Left lung (tissue), 10 donors: ENCODE measurements around the gene TLCD5. TPM values are rescaled to one million over a fixed set of nuclear protein-coding genes. Genes with fewer than 3 reads are reported as not detected.

Experiments used
- ATAC-seq: fragments of 200-7000 bp; cut with Tn5 transposase; one replicate; pipeline ENCODE4 v1.9.1; 2020; ENCODE audit warnings: moderate library complexity
- DNase-seq, 4 donors: peaks; one replicate each; pipeline ENCODE4 v3.0.0-alpha.2; 2013 to 2020
- H3K27ac ChIP-seq, 2 donors: fragments of 200-600 bp; sonication (generic) in 1 of 2; one replicate each; pipeline versions ENCODE4 v1.5.0 to v1.8.0; 2020 to 2021
- H3K27me3 ChIP-seq, 2 donors: fragments of 200-600 bp; sonication (generic) in 1 of 2; one replicate each; pipeline versions ENCODE4 v1.5.0 to v1.8.0; 2020 to 2021
- H3K36me3 ChIP-seq, 2 donors: fragments of 200-600 bp; sonication (generic) in 1 of 2; one replicate each; pipeline versions ENCODE4 v1.5.0 to v1.8.0; 2020 to 2021
- H3K4me1 ChIP-seq, 2 donors: fragments of 200-600 bp; one replicate each; pipeline ENCODE4 v1.8.0; 2021
- H3K4me3 ChIP-seq, 2 donors: fragments of 200-600 bp; sonication (generic) in 1 of 2; one replicate each; pipeline versions ENCODE4 v1.5.0 to v1.8.0; 2020 to 2021; ENCODE audit warnings: mild to moderate bottlenecking in 1 of 2
- H3K9me3 ChIP-seq, 2 donors: fragments of 200-600 bp; sonication (generic) in 1 of 2; one replicate each; pipeline versions ENCODE4 v1.5.0 to v1.8.0; 2020 to 2021
- intact Hi-C, 2 donors: fragments of 100-400 bp; cut with DNase I; formaldehyde crosslinking; loops; one replicate each; pipeline versions ENCODE4 v1.11.2 to v1.14.2; 2022
- polyA plus RNA-seq, 6 donors: library from polyadenylated mRNA; unstranded; fragments of 120-200 nt; gene quantifications; one replicate each; pipeline ENCODE4 v1.2.1, GENCODE V29; 2013; ENCODE audit not compliant: insufficient read length in 6 of 6
- total RNA-seq, 2 donors: library from RNA; stranded (reverse); fragmentation: NEBNext Ultra II Directional; extraction: Animal tissue kit (Norgen Biotek cat#: 25700); gene quantifications; one replicate each; pipeline ENCODE4 v1.2.1, GENCODE V29; 2021
- TF ChIP-seq, protein P1 (sequence below), 2 donors: fragments of 200-600 bp; sonication (generic) in 1 of 2; IDR thresholded peaks; one replicate each; pipeline versions ENCODE4 v1.5.0 to v1.8.0; 2021; ENCODE audit warnings: antibody characterized with exemption in 2 of 2
- donor health status: DM: no; HTN: yes; CAD: no.
- donor health status: DM: no; HTN: no; CAD: no.

TLCD5 gene
- total and polyA plus RNA-seq, 8 donors: 5.2 to 19.0 (median 17.2) TPM

DNA sequence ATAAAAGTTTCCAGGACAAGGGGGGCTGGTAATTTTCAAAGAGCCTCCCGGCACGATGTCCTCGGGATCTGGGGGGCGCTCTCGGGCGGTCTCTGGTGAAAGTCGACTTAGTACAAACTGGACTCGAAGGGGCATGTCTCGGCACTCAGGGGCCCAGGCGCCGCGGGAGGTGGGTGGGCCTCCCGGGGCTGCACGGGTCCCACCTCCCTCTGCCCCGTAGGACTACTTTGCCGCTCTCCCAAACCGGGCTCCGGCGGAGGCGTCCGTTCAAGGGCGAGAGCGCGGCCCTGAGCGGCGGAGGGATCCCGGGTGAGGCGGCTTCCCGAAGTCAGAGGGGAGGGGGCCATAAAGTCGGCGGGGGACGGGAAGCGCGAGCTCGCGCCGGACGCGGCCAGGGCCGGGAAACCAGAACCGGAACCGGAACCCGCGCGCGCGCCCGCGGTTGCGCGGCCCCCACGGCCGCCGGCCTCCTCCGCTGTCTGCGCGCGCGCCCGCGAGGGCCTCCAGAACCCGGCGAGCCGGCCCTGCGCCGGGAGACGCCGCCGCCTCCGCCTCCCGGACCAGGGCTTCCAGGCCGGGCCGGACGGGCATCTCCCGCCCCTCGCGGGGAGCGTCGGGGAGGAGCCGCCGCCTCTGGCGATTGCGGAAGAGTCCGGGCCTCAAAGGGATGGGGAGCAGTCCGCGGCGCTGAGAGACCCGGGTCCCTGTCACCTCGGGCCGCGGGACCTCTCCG, 11.0 kb downstream of the TLCD5 start, which contains the start of gene ARHGEF12:
TSS of gene ARHGEF12 (plus strand) at position 506 of the 733 bp plus-strand sequence. CDS start 831 bp downstream, outside the sequence.
- Histone ChIP-seq H3K27me3 (peaks cover 0 to 87% of the 10 kb centered on the region in 2 donors), H3K36me3 (no peaks in the 10 kb centered on the region), H3K4me1 (peaks cover 15 to 37% of the 10 kb centered on the region in 2 donors), H3K4me3 (peak within 1 kb of the TSS; percentile 68 to 79), H3K27ac (peak within 1 kb of the TSS; percentile 91 to 97), H3K9me3 (no peaks in the 10 kb centered on the region)
- DNase-seq (peak; percentile 94 to 98 (median 96)), ATAC-seq (peak; percentile 75)
- intact Hi-C loops: loop anchor here in 1 of 2 donors (10.0 kb wide), 3 partner anchors 79 to 349 kb away; no protein-coding TSS in a partner anchor
- TF ChIP-seq, protein P1, sequence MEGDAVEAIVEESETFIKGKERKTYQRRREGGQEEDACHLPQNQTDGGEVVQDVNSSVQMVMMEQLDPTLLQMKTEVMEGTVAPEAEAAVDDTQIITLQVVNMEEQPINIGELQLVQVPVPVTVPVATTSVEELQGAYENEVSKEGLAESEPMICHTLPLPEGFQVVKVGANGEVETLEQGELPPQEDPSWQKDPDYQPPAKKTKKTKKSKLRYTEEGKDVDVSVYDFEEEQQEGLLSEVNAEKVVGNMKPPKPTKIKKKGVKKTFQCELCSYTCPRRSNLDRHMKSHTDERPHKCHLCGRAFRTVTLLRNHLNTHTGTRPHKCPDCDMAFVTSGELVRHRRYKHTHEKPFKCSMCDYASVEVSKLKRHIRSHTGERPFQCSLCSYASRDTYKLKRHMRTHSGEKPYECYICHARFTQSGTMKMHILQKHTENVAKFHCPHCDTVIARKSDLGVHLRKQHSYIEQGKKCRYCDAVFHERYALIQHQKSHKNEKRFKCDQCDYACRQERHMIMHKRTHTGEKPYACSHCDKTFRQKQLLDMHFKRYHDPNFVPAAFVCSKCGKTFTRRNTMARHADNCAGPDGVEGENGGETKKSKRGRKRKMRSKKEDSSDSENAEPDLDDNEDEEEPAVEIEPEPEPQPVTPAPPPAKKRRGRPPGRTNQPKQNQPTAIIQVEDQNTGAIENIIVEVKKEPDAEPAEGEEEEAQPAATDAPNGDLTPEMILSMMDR (IDR thresholded peaks at IDR 0.05): no peak

DNA sequence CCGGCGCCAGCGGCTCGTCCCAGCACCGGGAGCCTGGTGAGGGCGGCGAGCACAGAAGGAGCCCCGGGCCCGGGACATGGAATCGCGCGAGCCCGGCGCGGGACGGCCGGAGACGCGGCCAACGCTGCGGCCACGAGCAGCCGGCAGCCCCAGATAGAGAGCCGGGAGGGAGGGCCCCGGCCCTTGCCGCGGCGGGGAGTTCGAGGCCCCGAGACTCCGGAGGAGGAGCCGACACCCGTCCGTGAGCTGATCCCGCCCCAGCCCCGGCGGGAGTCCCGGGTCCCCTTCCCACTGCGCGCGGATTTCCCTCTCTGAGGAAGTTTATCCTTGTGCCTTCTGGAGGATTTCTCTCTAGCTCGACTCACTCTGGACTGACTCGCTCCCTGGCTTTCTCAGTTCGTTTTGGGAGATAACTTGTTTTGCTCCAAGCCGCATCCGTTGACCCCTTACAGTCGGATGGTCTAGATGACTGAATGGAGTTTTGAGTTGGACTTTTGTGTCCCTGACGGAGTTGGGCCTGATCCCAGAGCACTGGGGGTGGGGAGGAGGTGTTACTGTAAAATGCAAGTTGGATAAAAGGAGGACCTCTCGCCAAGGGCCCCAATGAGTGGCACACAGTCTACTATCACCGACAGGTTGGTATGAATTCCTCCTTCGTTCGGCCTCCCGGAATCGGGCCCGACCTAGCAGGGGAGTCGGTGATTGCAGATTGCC, 11.7 kb downstream of the TLCD5 start:
- peaks cover 0 to 87% of the 10 kb centered on the region in 2 donors for H3K27me3 ChIP-seq
- TF ChIP-seq, protein P1 (IDR thresholded peaks at IDR 0.05): no peak
- intact Hi-C loops: loop anchor here in 1 of 2 donors (10.0 kb wide), 3 partner anchors 78 to 348 kb away; no protein-coding TSS in a partner anchor
- DNase-seq: peak in 3 of 4 donors; percentile 53 to 87 (median 53)
- H3K27ac ChIP-seq: peak overlapping the region; percentile 91 to 97
- peak; percentile 40 for ATAC-seq
- H3K36me3 ChIP-seq: no peaks in the 10 kb centered on the region
- H3K4me1 ChIP-seq: peaks cover 15 to 42% of the 10 kb centered on the region in 2 donors
- no peaks in the 10 kb centered on the region for H3K9me3 ChIP-seq
- H3K4me3 ChIP-seq: peak overlapping the region; percentile 68 to 79

DNA sequence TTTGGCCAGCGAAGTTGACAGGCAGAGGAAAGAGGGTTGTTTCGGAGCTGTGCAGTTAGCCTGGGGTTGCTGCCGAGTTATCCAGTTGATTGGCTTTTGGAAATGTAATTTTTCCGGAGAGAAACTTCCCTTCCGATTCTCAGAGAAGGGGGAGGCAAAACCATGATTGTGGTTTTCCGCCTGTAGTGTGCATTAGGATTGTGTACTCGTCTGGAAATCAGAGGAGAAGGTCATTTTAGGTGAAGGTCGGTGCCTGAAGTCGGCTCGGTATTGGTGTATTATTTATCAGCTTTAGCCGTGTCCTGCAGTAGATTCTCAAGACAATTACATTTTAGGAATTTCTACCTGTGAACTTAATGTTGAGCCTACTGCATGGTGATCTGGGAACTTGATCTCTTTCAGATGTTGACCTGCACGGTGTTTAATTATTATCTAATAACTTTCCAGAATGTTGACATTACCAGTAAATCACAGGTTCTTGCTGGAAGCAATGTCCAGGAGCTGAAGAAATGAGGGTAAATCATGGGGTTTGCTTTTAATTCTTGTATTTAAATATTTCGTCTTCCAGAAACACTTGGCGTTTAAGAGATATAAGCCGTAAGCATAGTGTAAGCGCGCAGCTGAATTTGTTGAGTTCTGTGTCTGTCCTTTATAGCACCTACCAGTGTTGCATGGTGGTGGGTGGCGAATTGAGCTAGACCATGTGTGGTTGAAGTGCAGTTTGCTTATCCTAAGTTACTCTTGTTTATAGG, 12.4 kb downstream of the TLCD5 start:
- no peaks in the 10 kb centered on the region for H3K36me3 ChIP-seq
- peak overlapping the region; percentile 91 to 97 for H3K27ac ChIP-seq
- ATAC-seq (no peak), DNase-seq (peak in 1 of 4 donors; percentile 35)
- H3K4me3 ChIP-seq: peak overlapping the region; percentile 68 to 79
- no peaks in the 10 kb centered on the region for H3K9me3 ChIP-seq
- peaks cover 0 to 90% of the 10 kb centered on the region in 2 donors for H3K27me3 ChIP-seq
- intact Hi-C loops: loop anchor here in 1 of 2 donors (10.0 kb wide), 3 partner anchors 77 to 347 kb away; no protein-coding TSS in a partner anchor
- peaks cover 15 to 43% of the 10 kb centered on the region in 2 donors for H3K4me1 ChIP-seq
- TF ChIP-seq, protein P1 (IDR thresholded peaks at IDR 0.05): no peak

DNA sequence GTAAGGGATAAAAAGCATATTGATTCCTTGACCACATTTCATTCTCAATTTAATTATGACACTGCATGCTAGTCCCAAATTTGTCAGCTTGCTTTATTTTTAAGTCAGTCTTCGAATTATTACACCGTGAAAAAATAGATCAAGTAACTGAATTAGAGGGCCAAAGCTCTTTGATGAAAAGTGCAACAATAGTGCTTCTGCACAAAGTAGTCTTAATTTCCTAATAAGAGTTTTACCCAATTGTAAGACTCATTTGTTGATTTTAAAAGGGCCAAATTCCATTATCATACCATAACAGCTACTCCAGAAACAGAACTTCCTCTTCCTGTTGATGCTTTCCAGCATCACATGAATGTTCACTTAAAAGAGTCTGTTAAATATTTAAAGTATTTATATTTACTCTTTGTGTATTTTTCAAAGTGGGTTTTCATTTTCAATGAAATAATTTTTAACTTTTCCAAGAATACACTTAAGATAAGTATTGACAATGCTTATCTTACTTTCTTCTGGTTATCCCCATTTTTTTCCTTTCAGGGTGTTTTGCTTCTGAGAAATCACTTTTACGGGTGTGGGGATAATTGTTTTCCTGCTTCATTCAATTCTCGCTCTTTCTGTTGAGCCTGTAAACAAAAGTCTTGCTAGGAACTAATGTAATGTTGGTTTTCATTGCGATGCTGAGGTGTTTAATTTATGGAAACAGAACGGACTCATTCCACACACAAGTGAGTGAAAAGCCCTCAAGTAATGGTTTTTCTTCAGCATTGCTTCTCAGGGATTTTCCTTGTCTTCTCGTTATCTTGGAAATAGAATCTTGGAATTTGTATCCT, 13.2 kb downstream of the TLCD5 start:
- intact Hi-C loops: loop anchor here in 1 of 2 donors (10.0 kb wide), 3 partner anchors 76 to 346 kb away; no protein-coding TSS in a partner anchor
- TF ChIP-seq, protein P1 (IDR thresholded peaks at IDR 0.05): no peak
- H3K27me3 ChIP-seq: peaks cover 0 to 90% of the 10 kb centered on the region in 2 donors
- H3K4me1 ChIP-seq: peaks cover 17 to 48% of the 10 kb centered on the region in 2 donors
- H3K36me3 ChIP-seq: no peaks in the 10 kb centered on the region
- DNase-seq (peak in 1 of 4 donors; percentile 34), ATAC-seq (no peak)
- peak overlapping the region; percentile 91 to 97 for H3K27ac ChIP-seq
- H3K9me3 ChIP-seq: no peaks in the 10 kb centered on the region
- peak overlapping the region; percentile 68 to 79 for H3K4me3 ChIP-seq
